Endothelial cell (in vitro differentiated cells): Measurements from ENCODE around the gene TUBA1B. TPM values are rescaled to one million over a fixed set of nuclear protein-coding genes. Genes with fewer than 3 reads are reported as not detected.
A peak's percentile ranks its signal among the peaks of the same experiment; 100 is the strongest.

Experiments used
- DNase-seq: peaks from one replicate; pipeline ENCODE4 v3.0.0; 2021; ENCODE audit warnings: low spot score
- H3K27ac Mint-ChIP-seq: one replicate; pipeline ENCODE4 v1.8.0; 2021; ENCODE audit warnings: mixed read lengths, inconsistent platforms; ENCODE audit not compliant: unreplicated experiment
- H3K27me3 Mint-ChIP-seq: one replicate; pipeline ENCODE4 v1.8.0; 2021; ENCODE audit warnings: mild to moderate bottlenecking, moderate library complexity, mixed read lengths, inconsistent platforms; ENCODE audit not compliant: unreplicated experiment
- H3K36me3 Mint-ChIP-seq: one replicate; pipeline ENCODE4 v1.8.0; 2021; ENCODE audit warnings: mild to moderate bottlenecking, low read depth, mixed read lengths, inconsistent platforms; ENCODE audit not compliant: unreplicated experiment
- H3K4me1 Mint-ChIP-seq: one replicate; pipeline ENCODE4 v1.8.0; 2021; ENCODE audit warnings: mild to moderate bottlenecking, mixed read lengths, inconsistent platforms; ENCODE audit not compliant: unreplicated experiment
- H3K4me3 Mint-ChIP-seq: one replicate; pipeline ENCODE4 v1.8.0; 2021; ENCODE audit warnings: mild to moderate bottlenecking, mixed read lengths, inconsistent platforms; ENCODE audit not compliant: unreplicated experiment
- H3K9me3 Mint-ChIP-seq: one replicate; pipeline ENCODE4 v1.8.0; 2021; ENCODE audit warnings: mixed read lengths, inconsistent platforms; ENCODE audit not compliant: unreplicated experiment
- CTCF ChIP-seq: fragments of 200-600 bp; sonication (generic); IDR thresholded peaks from one replicate; pipeline ENCODE4 v1.5.0; 2021; ENCODE audit warnings: antibody characterized with exemption; ENCODE audit not compliant: unreplicated experiment
- total RNA-seq: library from RNA; stranded (reverse); fragmentation: NEBNext Ultra II Directional; extraction: Animal tissue kit (Norgen Biotek cat#: 25700); gene quantifications from one replicate; pipeline ENCODE4 v1.2.1, GENCODE V29; 2021; ENCODE audit not compliant: unreplicated experiment

The TUBA1B gene
- total RNA-seq, 1 donor from 2014 or later, result 915 TPM

DNA sequence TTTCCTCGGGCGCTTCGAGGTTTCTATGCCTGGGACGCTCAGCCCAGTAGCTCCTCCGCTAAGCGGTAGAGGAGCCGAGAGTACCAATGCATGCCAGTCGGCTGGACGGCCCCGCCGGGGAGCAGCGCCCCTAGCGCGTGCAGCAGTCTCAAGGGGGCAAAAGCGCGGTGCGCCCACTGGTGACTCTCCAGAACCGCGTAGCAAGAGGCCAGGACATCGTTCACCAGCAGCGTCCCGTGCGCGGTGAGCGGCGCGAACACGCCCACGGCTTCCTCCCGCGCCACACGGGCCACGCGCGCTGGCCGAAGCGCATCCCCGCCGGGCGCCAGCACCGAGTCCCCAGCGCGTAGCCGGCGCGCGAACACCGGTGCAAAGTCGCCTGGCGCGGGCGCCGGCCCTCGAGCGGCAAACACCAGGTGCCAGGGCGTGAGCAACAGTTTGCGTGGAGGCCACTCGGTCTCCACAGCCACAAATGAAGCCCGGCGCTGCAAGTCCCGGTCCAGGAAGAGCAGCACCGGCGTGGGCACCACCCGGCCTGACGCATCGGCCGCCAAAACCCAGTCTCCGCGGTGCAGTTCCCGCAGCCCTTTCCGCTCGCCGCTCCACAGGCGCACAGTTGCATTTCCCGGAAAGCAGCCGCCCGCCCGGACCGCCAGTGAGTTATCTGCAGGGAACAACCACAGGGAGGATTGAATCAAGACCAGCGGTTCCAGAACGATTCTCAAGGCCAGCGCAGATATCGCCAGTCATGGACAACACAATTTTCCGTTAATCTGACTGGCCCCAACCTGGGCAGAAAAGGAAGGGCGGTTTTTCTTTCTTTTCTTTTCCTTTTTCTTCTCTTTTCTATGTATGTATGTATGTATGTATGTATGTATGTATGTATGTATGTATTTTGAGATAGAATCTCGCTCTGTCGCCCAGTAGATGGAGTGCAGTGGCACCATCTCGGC lies 41.1 kb downstream of the TUBA1B start:
- peak overlapping the region; percentile 13 for H3K27ac Mint-ChIP-seq
- H3K36me3 Mint-ChIP-seq, result peaks cover 2% of the 10 kb centered on the region
- peaks cover 44% of the 10 kb centered on the region for H3K4me1 Mint-ChIP-seq
- DNase-seq, result peak; percentile 74
- TF ChIP-seq CTCF, result no peak
- no peaks in the 10 kb centered on the region for H3K9me3 Mint-ChIP-seq
- peak overlapping the region; percentile 86 for H3K4me3 Mint-ChIP-seq
- H3K27me3 Mint-ChIP-seq, result peaks cover 26% of the 10 kb centered on the region

DNA sequence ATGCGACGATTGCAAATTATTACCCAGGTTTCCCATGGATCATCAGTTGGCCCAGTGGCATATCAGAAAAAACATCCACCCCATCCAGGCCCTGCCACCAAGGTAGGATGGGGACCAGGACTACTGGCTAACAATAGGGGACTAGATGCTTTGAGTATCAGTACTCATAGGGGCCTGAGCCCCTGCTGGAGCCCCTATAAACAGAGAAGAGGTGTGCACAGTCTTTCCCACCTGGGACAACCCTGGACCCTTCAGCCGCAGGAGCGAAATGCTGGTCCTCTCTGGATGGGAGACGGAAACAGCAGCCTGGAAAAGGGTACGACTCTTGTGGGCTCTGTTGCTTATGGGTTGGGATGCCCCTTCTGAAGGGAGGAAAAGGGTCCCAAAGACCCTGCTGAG lies 42.3 kb downstream of the TUBA1B start:
- Mint-ChIP-seq H3K9me3 (no peaks in the 10 kb centered on the region), H3K27ac (no peak overlapping the region), H3K4me1 (peaks cover 39% of the 10 kb centered on the region), H3K27me3 (peaks cover 22% of the 10 kb centered on the region), H3K36me3 (no peaks in the 10 kb centered on the region), H3K4me3 (no peak overlapping the region)
- no peak for TF ChIP-seq CTCF
- no peak for DNase-seq

- Mint-ChIP-seq H3K27me3 (peaks cover 19% of the 10 kb centered on the region), H3K9me3 (no peaks in the 10 kb centered on the region), H3K27ac (no peak overlapping the region), H3K4me3 (peak overlapping the region; percentile 32), H3K36me3 (no peaks in the 10 kb centered on the region), H3K4me1 (peaks cover 33% of the 10 kb centered on the region)
- TF ChIP-seq CTCF, result peak; percentile 74
- peak; percentile 75 for DNase-seq
Observed at GRCh38 chr12:49088150-49088931, 42.9 kb downstream of the TUBA1B start.

DNA sequence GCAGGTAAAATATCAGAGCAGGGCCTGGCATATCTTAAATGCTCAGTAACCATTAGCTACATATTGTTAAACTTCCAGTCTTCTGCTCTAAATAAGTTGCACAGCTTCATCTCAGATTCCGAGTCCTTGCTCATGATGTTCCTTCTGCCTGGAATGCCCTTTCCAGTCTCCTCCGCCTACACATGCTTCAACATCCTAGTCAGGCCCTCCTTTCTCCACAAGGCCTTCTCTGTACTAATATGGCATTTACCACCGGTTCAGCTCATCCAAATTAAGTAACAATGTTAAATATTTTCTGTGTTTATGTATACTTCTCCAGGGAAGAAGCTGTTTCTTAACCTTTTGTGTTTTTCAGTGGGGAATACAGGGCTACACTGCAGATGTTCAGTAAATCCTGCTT lies 45.1 kb downstream of the TUBA1B start:
- H3K4me3 Mint-ChIP-seq, result no peak overlapping the region
- peaks cover 18% of the 10 kb centered on the region for H3K4me1 Mint-ChIP-seq

More for the DNA sequence above, 45.1 kb downstream of the TUBA1B start:
- Mint-ChIP-seq H3K27me3 (peaks cover 14% of the 10 kb centered on the region), H3K27ac (no peak overlapping the region), H3K9me3 (no peaks in the 10 kb centered on the region), H3K36me3 (no peaks in the 10 kb centered on the region)
- no peak for DNase-seq
- no peak for TF ChIP-seq CTCF
